Measurements from ENCODE around the gene DNAAF8.

The DNAAF8 gene

DNA sequence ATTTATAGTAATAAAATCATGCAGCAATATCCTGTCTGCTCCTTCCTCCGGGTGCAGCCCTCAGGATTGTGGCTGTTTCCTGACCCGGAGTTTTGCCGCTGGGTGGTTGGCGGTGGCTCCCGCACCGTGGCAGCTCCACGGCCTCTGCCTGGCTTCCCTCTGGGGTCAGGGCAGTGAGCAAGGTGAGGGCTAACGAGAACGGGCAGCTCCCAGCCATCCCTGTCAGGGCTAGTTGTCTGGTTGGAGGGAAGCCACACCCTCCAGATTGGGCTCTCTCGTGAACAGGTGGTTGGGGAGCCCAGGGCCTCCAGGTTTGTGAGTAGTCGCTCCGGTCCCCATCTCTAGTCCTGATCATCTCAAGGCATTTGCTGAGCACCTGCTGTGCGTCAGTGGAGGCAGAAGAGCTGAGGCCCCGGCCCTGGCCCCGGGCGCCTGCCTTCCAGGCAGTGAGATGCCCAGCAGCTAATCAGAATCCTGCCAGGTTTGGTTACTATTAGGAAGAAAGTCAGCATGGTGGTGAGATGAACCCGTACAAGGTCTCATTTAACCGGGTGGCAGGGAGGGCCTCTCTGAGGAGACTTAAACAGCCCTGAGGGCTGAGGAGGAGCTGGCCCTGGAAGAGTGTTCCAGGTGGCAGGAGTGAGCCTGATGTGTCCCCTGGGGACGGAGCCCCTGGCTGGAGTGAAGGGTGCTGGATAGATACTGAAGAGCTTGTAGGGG lies 43.2 kb upstream of the DNAAF8 start:
- Histone ChIP-seq H3K4me3 (ENCODE audit: low read length) (no peak overlapping the region), H3K9ac (ENCODE audit: low read length) (no peak overlapping the region), H3K9me3 (ENCODE audit: control insufficient read depth, low read depth, low read length) (no peaks in the 10 kb centered on the region), H3K4me1 (ENCODE audit: control insufficient read depth, low read depth, low read length) (no peaks in the 10 kb centered on the region), H3K36me3 (ENCODE audit: control insufficient read depth, low read depth, low read length) (peaks cover 11% of the 10 kb centered on the region), H3K27me3 (ENCODE audit: control insufficient read depth, insufficient read depth, low read length) (no peaks in the 10 kb centered on the region), H3K27ac (ENCODE audit: low read length) (no peak overlapping the region)

DNA sequence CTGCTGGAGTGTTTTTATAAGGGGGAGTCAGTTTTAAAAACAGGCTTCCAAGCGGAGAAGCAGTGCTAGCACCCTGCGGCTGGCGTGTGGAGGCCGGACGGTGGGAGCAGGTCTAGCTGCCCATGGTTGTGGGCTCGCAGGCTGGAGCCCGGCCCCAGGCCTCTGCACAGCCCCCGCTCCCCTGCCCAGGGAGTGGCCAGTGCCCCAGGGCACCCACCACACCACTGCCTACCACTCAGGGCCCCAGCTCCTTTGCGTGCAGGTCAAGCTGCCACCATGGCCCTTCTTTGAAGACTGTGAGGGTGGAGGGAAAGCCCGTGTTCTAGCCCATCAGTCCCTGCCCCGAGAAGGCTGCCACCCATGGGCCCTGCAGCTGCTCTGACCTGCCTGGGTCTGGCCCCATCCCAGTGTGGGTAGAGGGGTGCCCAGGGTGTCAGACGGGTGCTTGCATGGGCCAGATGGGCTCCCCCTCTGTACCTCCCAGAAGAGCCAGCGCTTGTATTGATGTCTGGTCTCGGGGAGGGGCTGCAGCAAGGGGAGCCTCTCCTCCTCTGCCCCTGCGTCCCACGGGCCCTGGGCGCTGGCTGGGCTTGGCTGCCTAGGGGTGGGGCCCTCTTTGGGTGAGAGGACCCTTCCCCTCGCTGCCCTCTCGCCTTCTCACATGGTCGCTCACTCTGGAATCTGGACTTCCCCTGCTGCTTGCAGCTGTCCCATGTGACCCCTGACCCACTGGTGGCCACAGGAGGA lies 42.5 kb upstream of the DNAAF8 start:
- Histone ChIP-seq H3K9ac (ENCODE audit: low read length) (no peak overlapping the region), H3K4me3 (ENCODE audit: low read length) (no peak overlapping the region), H3K9me3 (ENCODE audit: control insufficient read depth, low read depth, low read length) (no peaks in the 10 kb centered on the region), H3K27me3 (ENCODE audit: control insufficient read depth, insufficient read depth, low read length) (no peaks in the 10 kb centered on the region), H3K4me1 (ENCODE audit: control insufficient read depth, low read depth, low read length) (no peaks in the 10 kb centered on the region), H3K36me3 (ENCODE audit: control insufficient read depth, low read depth, low read length) (peaks cover 18% of the 10 kb centered on the region), H3K27ac (ENCODE audit: low read length) (no peak overlapping the region)

DNA sequence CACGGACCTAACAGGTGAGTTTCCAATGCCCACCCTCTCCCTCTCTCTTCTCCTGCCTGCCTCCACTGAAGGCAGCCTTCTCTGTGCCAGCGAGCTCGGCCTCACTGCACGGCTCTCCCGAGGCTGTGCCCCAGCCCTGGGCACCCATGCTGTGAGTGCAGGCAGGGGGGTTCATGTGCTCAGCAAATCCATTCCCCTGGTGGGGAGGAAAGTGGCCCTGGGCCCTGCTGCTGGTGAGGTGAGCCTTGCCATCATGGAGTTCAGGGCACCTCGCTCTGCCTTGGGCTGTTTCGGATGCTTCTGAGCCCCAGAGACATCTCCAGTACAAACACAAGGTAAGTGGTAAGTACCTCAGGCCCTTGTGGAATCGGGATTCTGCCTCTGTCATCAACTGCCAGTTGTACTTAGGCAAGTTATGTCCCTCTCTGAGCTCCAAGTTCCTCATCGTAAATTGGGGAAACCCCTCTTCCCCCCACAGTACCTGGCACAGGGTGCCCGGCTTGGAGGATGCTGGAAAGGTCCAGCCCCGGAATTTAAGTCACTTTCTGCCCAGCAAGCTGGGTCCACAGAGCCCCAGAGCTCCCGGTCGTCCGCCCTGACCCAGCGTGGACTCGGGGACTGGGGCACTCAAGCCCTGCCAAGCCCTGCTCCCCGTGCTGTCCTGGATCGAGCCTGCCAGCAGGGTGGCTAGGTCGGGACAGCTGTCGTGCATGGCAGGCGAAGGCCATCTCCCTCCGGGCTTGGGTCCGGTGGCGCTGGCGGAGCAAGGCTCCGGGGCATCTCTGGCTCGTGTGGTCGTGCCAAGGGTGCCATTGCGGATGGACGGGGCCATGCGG lies 41.7 kb upstream of the DNAAF8 start:
- Histone ChIP-seq H3K4me3 (ENCODE audit: low read length) (peak overlapping the region; percentile 78), H3K36me3 (ENCODE audit: control insufficient read depth, low read depth, low read length) (peaks cover 27% of the 10 kb centered on the region), H3K9ac (ENCODE audit: low read length) (peak overlapping the region; percentile 48), H3K9me3 (ENCODE audit: control insufficient read depth, low read depth, low read length) (no peaks in the 10 kb centered on the region), H3K27ac (ENCODE audit: low read length) (no peak overlapping the region), H3K27me3 (ENCODE audit: control insufficient read depth, insufficient read depth, low read length) (no peaks in the 10 kb centered on the region), H3K4me1 (ENCODE audit: control insufficient read depth, low read depth, low read length) (no peaks in the 10 kb centered on the region)

DNA sequence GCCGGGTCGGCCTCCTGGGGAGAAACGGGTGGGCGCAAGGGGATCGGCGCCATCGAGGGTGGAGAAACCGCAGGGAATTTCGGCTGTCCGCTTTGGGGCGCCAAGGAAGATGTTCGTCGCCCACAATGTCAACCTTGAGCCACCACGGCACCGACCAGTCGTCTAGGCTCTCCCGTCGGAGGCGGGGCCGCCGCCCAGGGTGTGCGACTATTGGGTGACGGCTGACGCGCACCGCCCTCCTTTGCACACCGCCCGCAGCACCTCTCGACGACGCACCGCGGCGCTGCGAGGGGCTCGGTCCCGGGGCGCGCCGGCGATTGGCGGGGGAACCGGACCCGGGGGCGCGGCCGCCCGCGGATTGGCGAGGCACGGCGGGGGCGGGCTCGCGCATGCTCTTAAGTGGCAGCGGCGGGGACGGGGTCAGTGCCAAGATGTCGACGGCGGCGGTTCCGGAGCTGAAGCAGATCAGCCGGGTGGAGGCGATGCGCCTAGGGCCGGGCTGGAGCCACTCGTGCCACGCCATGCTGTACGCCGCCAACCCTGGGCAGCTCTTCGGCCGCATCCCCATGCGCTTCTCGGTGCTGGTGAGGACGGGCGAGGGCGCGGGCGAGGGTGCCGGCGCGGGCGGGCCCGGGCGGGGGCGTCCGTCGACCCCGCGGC lies 40.9 kb upstream of the DNAAF8 start, which contains the start of gene NUDT16L1:
TSS of gene NUDT16L1 (plus strand) at position 267 of the 660 bp plus-strand sequence. CDS start at position 432, 165 bp downstream.
- Histone ChIP-seq H3K4me3 (ENCODE audit: low read length) (peak within 1 kb of the TSS; percentile 78), H3K27me3 (ENCODE audit: control insufficient read depth, insufficient read depth, low read length) (no peaks in the 10 kb centered on the region), H3K9me3 (ENCODE audit: control insufficient read depth, low read depth, low read length) (no peaks in the 10 kb centered on the region), H3K9ac (ENCODE audit: low read length) (peak within 1 kb of the TSS; percentile 74), H3K36me3 (ENCODE audit: control insufficient read depth, low read depth, low read length) (peaks cover 33% of the 10 kb centered on the region), H3K4me1 (ENCODE audit: control insufficient read depth, low read depth, low read length) (no peaks in the 10 kb centered on the region), H3K27ac (ENCODE audit: low read length) (no peak within 1 kb of the TSS)

DNA sequence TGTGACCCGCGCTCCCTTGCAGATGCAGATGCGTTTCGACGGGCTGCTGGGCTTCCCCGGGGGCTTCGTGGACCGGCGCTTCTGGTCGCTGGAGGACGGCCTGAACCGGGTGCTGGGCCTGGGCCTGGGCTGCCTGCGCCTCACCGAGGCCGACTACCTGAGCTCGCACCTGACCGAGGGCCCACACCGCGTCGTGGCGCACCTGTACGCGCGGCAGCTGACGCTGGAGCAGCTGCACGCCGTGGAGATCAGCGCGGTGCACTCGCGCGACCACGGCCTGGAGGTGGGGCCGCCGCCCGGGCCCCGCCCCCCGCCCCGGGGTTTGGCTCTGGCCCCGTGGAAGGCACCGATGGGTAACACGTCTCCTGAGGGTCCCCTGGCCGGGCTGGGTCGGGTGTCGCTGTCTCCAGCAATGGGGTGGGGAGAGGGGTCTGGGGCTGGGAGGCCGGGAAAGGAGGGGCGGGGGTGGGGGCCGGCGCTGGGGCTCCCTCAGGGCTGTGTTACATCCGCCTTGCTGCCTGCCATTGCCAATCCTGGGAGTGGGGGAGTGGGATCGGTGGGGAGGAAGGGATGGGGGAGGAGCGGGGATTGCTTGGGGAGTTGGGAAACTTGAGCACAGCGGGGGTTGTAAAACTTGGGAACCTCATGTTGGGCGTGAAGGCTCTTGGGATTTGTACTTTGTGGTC lies 40.2 kb upstream of the DNAAF8 start:
- Histone ChIP-seq H3K36me3 (ENCODE audit: control insufficient read depth, low read depth, low read length) (peaks cover 38% of the 10 kb centered on the region), H3K27ac (ENCODE audit: low read length) (no peak overlapping the region), H3K4me1 (ENCODE audit: control insufficient read depth, low read depth, low read length) (no peaks in the 10 kb centered on the region), H3K4me3 (ENCODE audit: low read length) (peak overlapping the region; percentile 78), H3K27me3 (ENCODE audit: control insufficient read depth, insufficient read depth, low read length) (no peaks in the 10 kb centered on the region), H3K9me3 (ENCODE audit: control insufficient read depth, low read depth, low read length) (no peaks in the 10 kb centered on the region), H3K9ac (ENCODE audit: low read length) (peak overlapping the region; percentile 74)

DNA sequence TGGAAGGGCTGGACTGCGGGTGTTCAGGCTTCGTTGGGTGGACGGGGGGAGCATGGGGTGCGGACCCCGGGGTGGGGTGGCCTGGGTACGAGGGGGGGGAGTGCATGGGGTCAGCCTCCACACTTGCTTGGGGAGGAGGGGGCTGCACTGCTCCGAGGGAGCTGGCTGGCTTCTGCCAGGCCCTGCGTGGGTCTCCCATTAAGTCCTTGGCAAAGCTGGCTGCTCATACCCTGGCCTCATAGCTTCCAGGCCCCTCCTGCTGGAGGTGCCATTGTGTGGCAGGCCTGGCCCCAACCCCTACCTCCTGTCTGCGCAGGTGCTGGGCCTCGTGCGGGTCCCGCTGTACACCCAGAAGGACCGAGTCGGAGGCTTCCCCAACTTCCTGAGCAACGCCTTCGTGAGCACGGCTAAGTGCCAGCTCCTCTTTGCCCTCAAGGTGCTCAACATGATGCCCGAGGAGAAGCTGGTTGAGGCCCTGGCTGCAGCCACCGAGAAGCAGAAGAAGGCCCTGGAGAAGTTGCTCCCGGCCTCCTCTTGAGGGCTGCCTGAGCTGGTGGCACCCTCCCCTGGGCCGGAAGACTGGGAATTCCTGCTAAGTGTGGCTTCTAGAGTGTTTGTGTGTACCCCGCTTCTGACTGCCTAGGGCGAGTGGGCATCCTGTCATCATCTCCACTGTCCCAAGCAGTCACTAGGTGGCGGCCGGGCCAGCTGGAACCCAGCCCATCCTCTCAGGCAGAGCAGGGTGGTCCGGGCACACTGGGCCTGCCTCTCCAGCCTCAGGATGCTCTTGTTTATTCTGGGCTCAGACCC lies 39.5 kb upstream of the DNAAF8 start:
- Histone ChIP-seq H3K4me3 (ENCODE audit: low read length) (peak overlapping the region; percentile 78), H3K9me3 (ENCODE audit: control insufficient read depth, low read depth, low read length) (no peaks in the 10 kb centered on the region), H3K9ac (ENCODE audit: low read length) (peak overlapping the region; percentile 74), H3K4me1 (ENCODE audit: control insufficient read depth, low read depth, low read length) (no peaks in the 10 kb centered on the region), H3K36me3 (ENCODE audit: control insufficient read depth, low read depth, low read length) (peaks cover 45% of the 10 kb centered on the region), H3K27me3 (ENCODE audit: control insufficient read depth, insufficient read depth, low read length) (no peaks in the 10 kb centered on the region), H3K27ac (ENCODE audit: low read length) (no peak overlapping the region)

DNA sequence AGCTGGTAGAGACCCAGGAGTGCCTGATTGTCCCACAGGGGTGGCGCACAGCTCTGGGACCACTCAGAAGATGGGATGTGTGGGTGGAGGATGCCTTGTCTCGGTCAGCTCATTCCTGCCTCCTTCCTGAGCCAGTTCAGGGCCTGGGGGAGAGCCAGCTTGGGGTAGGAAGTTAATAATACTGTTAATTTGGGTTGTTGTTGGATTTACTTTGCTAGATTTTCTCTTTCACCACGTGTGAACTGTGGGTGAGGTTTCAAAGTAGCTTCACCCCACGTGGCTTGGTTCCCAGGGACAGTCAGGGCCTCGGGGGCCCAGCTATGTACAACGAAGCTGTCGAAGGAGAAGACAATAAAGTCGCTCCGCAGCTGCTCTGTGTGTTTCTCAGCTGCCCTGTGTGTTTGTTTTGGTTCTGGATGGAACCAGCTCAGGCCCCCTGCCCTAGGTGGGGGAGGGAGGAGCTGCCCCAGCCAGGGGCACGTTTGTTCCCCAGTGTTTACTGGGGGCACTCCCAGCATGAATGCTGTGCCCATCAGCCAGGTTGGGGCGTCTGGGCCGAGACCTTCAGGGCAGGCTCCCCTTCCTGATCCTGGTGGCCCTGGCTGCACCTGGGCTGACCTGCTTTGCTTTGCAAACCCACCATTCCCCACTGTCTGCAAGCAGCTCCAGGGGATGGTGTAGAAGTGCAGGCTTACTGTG lies 38.7 kb upstream of the DNAAF8 start:
- Histone ChIP-seq H3K36me3 (ENCODE audit: control insufficient read depth, low read depth, low read length) (peaks cover 51% of the 10 kb centered on the region), H3K4me1 (ENCODE audit: control insufficient read depth, low read depth, low read length) (no peaks in the 10 kb centered on the region), H3K4me3 (ENCODE audit: low read length) (no peak overlapping the region), H3K9ac (ENCODE audit: low read length) (no peak overlapping the region), H3K9me3 (ENCODE audit: control insufficient read depth, low read depth, low read length) (no peaks in the 10 kb centered on the region), H3K27me3 (ENCODE audit: control insufficient read depth, insufficient read depth, low read length) (no peaks in the 10 kb centered on the region), H3K27ac (ENCODE audit: low read length) (no peak overlapping the region)

DNA sequence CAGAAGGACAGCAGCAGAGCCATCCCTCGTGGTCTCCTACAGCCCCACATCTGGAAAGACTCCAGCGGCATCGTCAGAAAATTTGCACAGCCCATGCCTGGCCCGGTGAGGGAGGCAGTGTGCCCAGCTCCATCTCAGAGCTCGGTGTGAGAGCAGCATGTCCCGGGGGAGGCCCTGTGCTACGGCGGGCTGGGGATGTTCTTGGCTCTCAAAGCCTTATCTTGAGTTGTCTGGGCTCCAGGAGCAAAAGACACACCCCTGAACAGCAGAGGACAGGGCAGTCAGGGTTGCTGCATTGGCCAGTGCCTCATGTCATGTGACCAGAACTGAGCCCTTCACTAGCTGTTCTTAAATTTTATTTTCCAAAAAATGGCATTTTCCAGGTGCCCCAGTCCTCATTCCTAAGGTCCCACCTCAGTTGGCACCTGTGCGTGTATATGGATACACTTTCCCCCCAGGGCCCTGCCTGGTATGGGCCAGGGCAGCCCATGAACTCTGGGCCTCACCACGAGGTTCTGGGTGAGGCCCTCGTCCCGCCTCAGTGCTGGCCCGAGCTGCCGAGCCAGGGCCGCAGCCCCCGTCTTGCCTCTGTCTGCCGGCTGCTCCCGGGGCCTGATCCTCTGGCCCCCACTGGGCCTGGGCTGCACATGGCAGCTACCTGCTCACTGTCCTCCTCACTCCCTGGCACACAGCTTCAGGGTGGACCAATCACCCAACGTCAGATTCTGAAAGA lies 38.0 kb upstream of the DNAAF8 start:
- H3K27me3 ChIP-seq (ENCODE audit: control insufficient read depth, insufficient read depth, low read length), result no peaks in the 10 kb centered on the region
- no peaks in the 10 kb centered on the region for H3K4me1 ChIP-seq (ENCODE audit: control insufficient read depth, low read depth, low read length)
- H3K4me3 ChIP-seq (ENCODE audit: low read length), result no peak overlapping the region
- H3K36me3 ChIP-seq (ENCODE audit: control insufficient read depth, low read depth, low read length), result peaks cover 56% of the 10 kb centered on the region
- H3K9me3 ChIP-seq (ENCODE audit: control insufficient read depth, low read depth, low read length), result no peaks in the 10 kb centered on the region
- no peak overlapping the region for H3K27ac ChIP-seq (ENCODE audit: low read length)
- no peak overlapping the region for H3K9ac ChIP-seq (ENCODE audit: low read length)

DNA sequence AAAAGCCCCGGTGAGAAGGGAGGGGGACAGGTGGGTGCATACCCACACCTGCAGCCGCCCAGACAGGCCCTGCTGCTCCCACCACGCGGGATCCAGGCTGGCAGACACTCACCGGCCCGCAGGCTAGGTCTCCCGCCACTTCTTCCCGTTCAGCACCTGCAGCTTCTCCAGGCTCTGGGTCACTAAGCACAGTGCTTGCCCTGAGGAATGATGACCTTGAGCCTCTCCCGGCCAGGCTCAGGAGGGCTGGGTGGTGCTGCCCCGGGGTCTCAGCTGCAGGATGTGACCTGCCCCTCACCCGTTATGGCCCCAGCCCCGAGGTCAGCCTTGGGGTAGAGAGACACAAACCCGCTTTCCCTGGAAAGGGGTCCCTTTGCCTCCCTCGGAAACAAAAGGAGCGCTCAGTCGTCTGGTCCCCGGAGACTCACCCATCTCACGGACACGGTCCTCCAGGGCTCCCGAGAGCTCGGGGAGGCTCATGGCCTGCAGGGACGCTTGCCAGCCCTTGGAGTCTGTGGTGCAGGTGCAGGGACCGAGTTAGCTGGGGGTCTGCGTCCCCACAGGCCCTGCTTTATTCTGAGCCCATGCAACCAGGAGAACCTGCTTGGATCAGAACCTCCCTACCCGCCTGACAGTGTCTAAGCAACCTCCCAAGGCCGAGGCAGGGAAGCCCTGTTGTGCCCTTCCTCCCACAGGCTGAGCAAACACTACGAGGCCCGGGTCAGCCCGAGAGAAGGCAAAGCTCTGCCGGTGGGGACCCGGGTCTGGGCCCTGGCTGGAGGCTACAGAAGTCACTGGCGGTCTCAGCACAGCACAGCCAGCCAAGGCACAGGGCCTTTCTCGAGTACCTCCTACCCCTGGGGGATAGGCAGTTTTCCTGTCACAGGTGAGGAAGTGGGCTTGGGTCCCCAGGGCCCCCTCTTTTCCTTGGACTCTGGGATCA lies 37.2 kb upstream of the DNAAF8 start:
- no peaks in the 10 kb centered on the region for H3K27me3 ChIP-seq (ENCODE audit: control insufficient read depth, insufficient read depth, low read length)
- no peak overlapping the region for H3K27ac ChIP-seq (ENCODE audit: low read length)
- no peaks in the 10 kb centered on the region for H3K9me3 ChIP-seq (ENCODE audit: control insufficient read depth, low read depth, low read length)
- no peaks in the 10 kb centered on the region for H3K4me1 ChIP-seq (ENCODE audit: control insufficient read depth, low read depth, low read length)
- H3K9ac ChIP-seq (ENCODE audit: low read length), result no peak overlapping the region
- peaks cover 56% of the 10 kb centered on the region for H3K36me3 ChIP-seq (ENCODE audit: control insufficient read depth, low read depth, low read length)
- H3K4me3 ChIP-seq (ENCODE audit: low read length), result no peak overlapping the region

All from iPS-18a (cell line).